IMR-90 (cell line): ENCODE data around the gene ARFGAP3.

ENCODE experiments used
- BHLHE40 ChIP-seq: fragments of 150-350 bp; IDR thresholded peaks from 2 replicates; pipeline ENCODE4 v1.6.1; 2016; ENCODE audit warnings: mild to moderate bottlenecking, low read depth, low read length
- CEBPB ChIP-seq: IDR thresholded peaks from 2 replicates; pipeline ENCODE4 v1.6.1; 2012; ENCODE audit warnings: low read depth, low read length, improper control_type of control experiment
- CHD1 ChIP-seq: IDR thresholded peaks from 2 replicates; pipeline ENCODE4 v1.6.1; 2012; ENCODE audit warnings: low read depth, low read length, improper control_type of control experiment
- ELK1 ChIP-seq: fragments of 150-350 bp; IDR thresholded peaks from 2 replicates; pipeline ENCODE4 v1.6.1; 2016; ENCODE audit warnings: low read depth, mild to moderate bottlenecking, low read length, moderate library complexity, borderline replicate concordance
- FOS ChIP-seq: fragments of 150-350 bp; IDR thresholded peaks from 2 replicates; pipeline ENCODE4 v1.6.1; 2016; ENCODE audit warnings: low read depth, low read length
- MAFK ChIP-seq: IDR thresholded peaks from 2 replicates; pipeline ENCODE4 v1.6.1; 2012; ENCODE audit warnings: low read depth, low read length, improper control_type of control experiment
- MAZ ChIP-seq: IDR thresholded peaks from 2 replicates; pipeline ENCODE4 v1.6.1; 2012; ENCODE audit warnings: low read depth, mild to moderate bottlenecking, low read length, improper control_type of control experiment, moderate library complexity, borderline replicate concordance
- MXI1 ChIP-seq: IDR thresholded peaks from 2 replicates; pipeline ENCODE4 v1.6.1; 2012; ENCODE audit warnings: low read depth, mild to moderate bottlenecking, low read length, moderate library complexity, borderline replicate concordance
- POLR2A ChIP-seq: IDR thresholded peaks from 2 replicates; pipeline ENCODE4 v1.6.1; 2012; ENCODE audit warnings: mild to moderate bottlenecking, low read depth, low read length
- RAD21 ChIP-seq: IDR thresholded peaks from 2 replicates; pipeline ENCODE4 v1.6.1; 2012; ENCODE audit warnings: low read length, improper control_type of control experiment
- RFX5 ChIP-seq: IDR thresholded peaks from 2 replicates; pipeline ENCODE4 v1.8.0; 2012; ENCODE audit warnings: low read depth, mild to moderate bottlenecking, low read length, moderate library complexity
- SMC3 ChIP-seq: fragments of 150-350 bp; IDR thresholded peaks from 2 replicates; pipeline ENCODE4 v1.6.1; 2016; ENCODE audit warnings: low read depth, mild to moderate bottlenecking, antibody characterized with exemption, low read length, moderate library complexity
- USF2 ChIP-seq: fragments of 150-350 bp; IDR thresholded peaks from 2 replicates; pipeline ENCODE4 v1.6.1; 2017; ENCODE audit warnings: mild to moderate bottlenecking, antibody characterized with exemption, low read length, low read depth
- TF ChIP-seq, protein P1 (sequence below): conservative IDR thresholded peaks from 2 replicates; pipeline ENCODE4 v1.5.1; 2012; ENCODE audit warnings: mild to moderate bottlenecking, low read depth, low read length, improper control_type of control experiment

GRCh38 chr22:42786606-42787356 lies 70.3 kb downstream of the ARFGAP3 start:
- TF ChIP-seq POLR2A = no peak
- no peak for TF ChIP-seq FOS
- no peak for TF ChIP-seq ELK1
- TF ChIP-seq, protein P1, sequence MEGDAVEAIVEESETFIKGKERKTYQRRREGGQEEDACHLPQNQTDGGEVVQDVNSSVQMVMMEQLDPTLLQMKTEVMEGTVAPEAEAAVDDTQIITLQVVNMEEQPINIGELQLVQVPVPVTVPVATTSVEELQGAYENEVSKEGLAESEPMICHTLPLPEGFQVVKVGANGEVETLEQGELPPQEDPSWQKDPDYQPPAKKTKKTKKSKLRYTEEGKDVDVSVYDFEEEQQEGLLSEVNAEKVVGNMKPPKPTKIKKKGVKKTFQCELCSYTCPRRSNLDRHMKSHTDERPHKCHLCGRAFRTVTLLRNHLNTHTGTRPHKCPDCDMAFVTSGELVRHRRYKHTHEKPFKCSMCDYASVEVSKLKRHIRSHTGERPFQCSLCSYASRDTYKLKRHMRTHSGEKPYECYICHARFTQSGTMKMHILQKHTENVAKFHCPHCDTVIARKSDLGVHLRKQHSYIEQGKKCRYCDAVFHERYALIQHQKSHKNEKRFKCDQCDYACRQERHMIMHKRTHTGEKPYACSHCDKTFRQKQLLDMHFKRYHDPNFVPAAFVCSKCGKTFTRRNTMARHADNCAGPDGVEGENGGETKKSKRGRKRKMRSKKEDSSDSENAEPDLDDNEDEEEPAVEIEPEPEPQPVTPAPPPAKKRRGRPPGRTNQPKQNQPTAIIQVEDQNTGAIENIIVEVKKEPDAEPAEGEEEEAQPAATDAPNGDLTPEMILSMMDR = no peak
- no peak for TF ChIP-seq RAD21
- no peak for TF ChIP-seq MXI1
- no peak for TF ChIP-seq CEBPB
- no peak for TF ChIP-seq SMC3
- TF ChIP-seq RFX5 = no peak
- TF ChIP-seq USF2 = no peak
- no peak for TF ChIP-seq BHLHE40
- TF ChIP-seq MAZ = no peak
- TF ChIP-seq CHD1 = no peak
- no peak for TF ChIP-seq MAFK
